22Rv1 (cell line): ENCODE results near the gene ZNF324.

Experiments used
- CTCF ChIP-seq: fragments of 450-650 bp; IDR thresholded peaks from 2 replicates; pipeline ENCODE4 v1.5.1; 2017; ENCODE audit warnings: mild to moderate bottlenecking
- ZFX ChIP-seq: fragments of 450-650 bp; IDR thresholded peaks from 2 replicates; pipeline ENCODE4 v1.6.1; 2017; ENCODE audit warnings: antibody characterized with exemption, borderline replicate concordance

- no peak for TF ChIP-seq CTCF
- TF ChIP-seq ZFX: no peak
Observed at GRCh38 chr19:58483776-58484175, 16.9 kb downstream of the ZNF324 start.
